ENCODE data around the gene CFAP74.

GRCh38 chr1:1890506-1891348 lies 112.9 kb downstream of the CFAP74 start, which contains the start of gene GNB1:
- TF ChIP-seq CTCF (IDR thresholded peaks at IDR 0.05) (no peak), POLR2A (IDR thresholded peaks at IDR 0.05) (peak in 1 of 2 donors; percentile 68)

Measured in heart left ventricle (tissue), 13 donors.